Muscle layer of colon (tissue), 2 donors: ENCODE measurements around the gene LRRC2.
"Not testable (repeated sequence)": the region's sequence is repeated elsewhere in the genome, so short reads cannot be mapped to it uniquely, and the experiment has no call there.

Experiments used
- H3K27ac ChIP-seq: one replicate; pipeline ENCODE4 v1.7.0; 2013; ENCODE audit warnings: low read depth, mild to moderate bottlenecking, low read length, moderate library complexity
- H3K27me3 ChIP-seq, 2 donors: one replicate each; pipeline ENCODE4 v1.7.0; 2013; ENCODE audit warnings: low read length in 2 of 2, mild to moderate bottlenecking in 2 of 2; ENCODE audit not compliant: insufficient read depth in 2 of 2, control insufficient read depth in 1 of 2
- H3K36me3 ChIP-seq: one replicate; pipeline ENCODE4 v1.7.0; 2013; ENCODE audit warnings: mild to moderate bottlenecking, low read length; ENCODE audit not compliant: insufficient read depth
- H3K4me1 ChIP-seq: one replicate; pipeline ENCODE4 v1.7.0; 2013; ENCODE audit warnings: mild to moderate bottlenecking, low read length; ENCODE audit not compliant: insufficient read depth
- H3K4me3 ChIP-seq, 2 donors: one replicate each; pipeline ENCODE4 v1.7.0; 2013; ENCODE audit warnings: low read length in 2 of 2, low read depth in 1 of 2, mild to moderate bottlenecking in 1 of 2, moderate library complexity in 1 of 2
- H3K9ac ChIP-seq: one replicate; pipeline ENCODE4 v1.7.0; 2013; ENCODE audit warnings: low read length
- H3K9me3 ChIP-seq: one replicate; pipeline ENCODE4 v1.7.0; 2013; ENCODE audit warnings: mild to moderate bottlenecking, low read length
- donor health status: abdominal sarcoma.
- donor health status: Adenocarcinoma of cecum.

Gene LRRC2

DNA sequence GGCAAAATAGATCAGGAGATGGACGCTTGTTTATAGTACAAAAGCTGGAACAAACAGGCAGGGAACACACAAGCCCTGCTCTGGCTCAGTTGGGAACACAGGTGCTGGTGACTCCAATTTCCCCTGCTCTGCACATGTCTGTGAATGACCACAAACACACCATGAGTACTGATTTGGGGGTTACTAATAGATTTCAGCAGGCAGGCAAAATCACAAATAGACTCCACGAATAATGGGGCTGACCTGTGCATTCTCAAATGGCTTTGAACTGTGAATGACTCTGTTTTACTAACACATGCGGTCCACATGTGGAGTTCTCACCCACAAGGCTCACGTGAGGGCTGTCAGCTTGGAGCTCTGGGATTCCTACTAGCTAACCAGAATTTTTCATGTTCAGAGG lies 64.4 kb downstream of the LRRC2 start:
- H3K4me3 ChIP-seq: no peak overlapping the region
- H3K4me1 ChIP-seq: no peaks in the 10 kb centered on the region
- no peaks in the 10 kb centered on the region for H3K9me3 ChIP-seq
- no peaks in the 10 kb centered on the region for H3K36me3 ChIP-seq
- no peak overlapping the region for H3K27ac ChIP-seq
- no peaks in the 10 kb centered on the region for H3K27me3 ChIP-seq
- H3K9ac ChIP-seq: no peak overlapping the region

DNA sequence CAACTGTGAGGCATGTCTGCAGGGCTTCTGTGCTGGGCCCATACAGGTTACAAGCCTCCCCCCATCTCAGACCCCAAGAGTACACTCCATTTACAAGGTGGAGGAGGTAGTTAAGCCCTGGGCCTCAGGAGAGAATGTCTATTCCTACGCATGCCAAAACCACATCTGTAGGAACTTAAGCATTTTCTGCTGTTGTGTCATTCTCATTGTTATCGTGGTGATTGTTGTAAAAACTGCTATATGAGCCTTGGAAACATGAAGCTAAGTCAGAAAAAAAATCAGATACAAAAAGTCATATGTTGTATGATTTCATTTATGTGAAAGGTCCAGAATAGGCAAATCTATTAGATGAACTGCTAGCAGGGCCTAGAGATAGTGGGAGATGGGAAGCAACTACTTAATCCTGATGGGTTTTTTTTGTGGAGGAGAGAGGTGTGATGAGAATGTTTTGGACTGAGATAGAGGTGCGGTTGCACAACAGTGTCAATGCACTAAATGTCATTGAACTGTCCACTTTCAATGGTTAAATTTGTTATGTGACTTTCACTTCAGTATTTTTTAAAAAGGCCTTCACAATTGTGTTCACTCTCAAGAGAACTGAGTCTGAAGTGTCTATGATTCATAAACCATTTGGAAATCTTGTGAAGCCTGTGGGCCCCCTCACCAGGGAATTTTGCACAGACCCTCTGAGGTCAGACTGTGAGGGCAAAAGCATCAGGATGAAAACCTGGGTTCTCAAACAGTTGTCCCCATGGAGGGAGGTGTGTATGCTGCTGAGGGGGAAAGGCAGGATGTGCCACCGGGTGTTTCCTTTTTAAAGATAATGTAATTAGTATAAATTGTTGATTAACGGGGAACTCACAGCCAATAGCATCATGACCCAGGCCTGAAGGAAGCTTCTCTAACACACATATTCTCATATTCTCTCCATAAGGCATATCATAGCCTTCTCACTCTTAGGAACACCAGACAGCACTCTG lies 65.2 kb downstream of the LRRC2 start:
- no peaks in the 10 kb centered on the region for H3K27me3 ChIP-seq
- no peak overlapping the region for H3K9ac ChIP-seq
- no peak overlapping the region for H3K4me3 ChIP-seq
- no peaks in the 10 kb centered on the region for H3K36me3 ChIP-seq
- H3K9me3 ChIP-seq: no peaks in the 10 kb centered on the region
- no peak overlapping the region for H3K27ac ChIP-seq
- peaks cover 7% of the 10 kb centered on the region for H3K4me1 ChIP-seq

DNA sequence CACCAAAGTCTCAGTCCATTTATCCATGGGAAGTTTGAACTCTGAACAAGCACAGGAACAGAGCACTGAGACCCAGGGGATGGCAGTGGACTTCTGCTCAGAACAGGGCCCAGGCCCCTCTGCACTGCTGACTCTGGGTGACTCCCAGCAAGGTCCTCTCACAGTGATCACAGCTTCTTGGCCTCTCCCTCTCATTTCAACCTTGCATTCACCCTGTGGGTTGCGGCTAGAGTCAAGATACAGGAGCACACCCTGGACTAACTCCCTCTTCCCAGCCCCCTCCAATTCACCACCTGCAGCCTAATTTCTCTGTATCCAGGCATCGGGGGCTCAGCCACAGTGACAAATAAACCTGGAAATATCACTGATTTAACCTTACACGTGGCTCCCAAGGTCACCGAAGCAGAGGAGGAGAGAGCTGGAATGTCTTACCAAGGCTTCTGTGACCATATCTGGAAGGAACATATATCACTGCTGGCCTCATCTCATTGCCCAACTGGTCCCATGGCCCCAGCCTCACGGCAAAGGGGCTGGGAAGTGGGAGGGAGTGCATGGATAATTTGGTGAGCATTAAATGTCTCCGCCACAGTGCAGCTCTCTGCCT lies 67.1 kb downstream of the LRRC2 start:
- no peak overlapping the region for H3K27ac ChIP-seq

DNA sequence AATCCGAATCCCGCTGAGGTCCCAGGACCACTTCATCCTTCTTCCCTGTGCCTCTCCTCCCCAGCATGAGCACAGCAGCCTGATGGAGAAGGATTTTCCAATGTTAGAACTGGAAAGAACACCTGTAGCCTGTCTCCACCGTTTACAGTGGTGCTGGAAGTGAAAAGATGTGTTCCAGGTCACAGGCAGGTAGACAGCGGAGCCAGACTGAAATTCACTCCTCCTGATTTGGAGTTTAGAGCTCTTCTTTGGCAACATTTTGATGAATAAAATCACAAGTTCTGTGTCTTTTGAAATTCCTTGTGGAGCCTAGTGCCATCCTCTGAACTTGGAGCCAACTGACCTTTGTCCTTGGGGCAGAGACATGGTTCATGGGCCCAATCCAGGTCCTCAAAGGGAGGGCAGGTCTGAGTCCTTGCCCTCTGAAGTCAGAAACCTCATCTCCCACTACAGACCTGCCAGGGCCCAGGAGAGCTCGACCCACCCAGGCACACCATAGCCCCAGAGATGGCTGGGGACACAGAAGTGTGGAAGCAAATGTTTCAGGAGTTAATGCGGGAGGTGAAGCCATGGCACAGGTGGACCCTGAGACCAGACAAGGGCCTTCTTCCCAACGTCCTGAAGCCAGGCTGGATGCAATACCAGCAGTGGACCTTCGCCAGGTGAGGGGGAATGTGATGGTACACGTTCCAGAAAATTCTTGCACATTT lies 68.4 kb downstream of the LRRC2 start, which contains the start of gene RTP3:
TSS of gene RTP3 (plus strand) at position 421 of the 710 bp plus-strand sequence. CDS start at position 508, 87 bp downstream.
- Histone ChIP-seq H3K9ac (no peak within 1 kb of the TSS), H3K36me3 (no peaks in the 10 kb centered on the region)

More for the DNA sequence above, 67.1 kb downstream of the LRRC2 start:
- Histone ChIP-seq H3K9ac (no peak overlapping the region), H3K9me3 (no peaks in the 10 kb centered on the region), H3K36me3 (no peaks in the 10 kb centered on the region), H3K27me3 (no peaks in the 10 kb centered on the region), H3K4me1 (peaks cover 10% of the 10 kb centered on the region), H3K4me3 (no peak overlapping the region)

DNA sequence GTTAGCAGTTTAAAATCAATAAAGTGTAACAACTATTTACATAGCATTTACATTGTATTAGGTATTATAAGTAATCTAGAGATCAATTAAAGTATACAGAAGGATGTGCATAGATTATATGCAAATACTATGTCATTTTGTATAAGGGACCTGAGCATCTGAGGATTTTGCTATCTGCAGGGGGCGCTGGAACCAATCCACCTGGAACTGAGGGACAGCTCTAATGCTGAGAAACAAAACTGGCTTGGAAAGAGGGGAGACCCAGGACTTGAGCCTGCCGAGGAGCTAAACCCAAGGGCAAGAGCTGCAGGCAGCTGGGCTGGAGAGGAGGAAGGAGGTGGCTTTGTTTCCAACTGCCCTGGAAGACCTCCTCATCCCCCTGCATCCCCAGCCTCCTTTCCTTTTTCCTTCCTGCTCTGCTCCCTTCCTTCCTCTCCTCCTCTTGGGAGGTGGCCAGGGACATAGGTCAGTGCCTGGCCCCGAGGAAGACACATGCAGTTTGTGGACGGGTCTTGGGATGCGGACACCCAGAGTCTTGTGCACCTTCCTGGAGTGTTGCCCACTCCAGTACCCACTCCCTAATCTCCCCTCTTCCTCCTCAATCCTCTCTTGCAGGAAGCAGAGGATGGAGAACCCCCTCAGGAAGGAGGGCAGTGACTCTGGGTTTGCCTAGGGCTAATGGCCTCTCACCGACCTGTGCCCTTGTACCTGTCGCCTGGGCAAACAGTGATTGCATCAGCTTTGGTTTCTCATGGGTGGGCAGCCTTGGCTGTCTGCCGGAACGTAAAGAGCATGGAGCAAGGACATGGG lies 69.2 kb downstream of the LRRC2 start:
- H3K27me3 ChIP-seq: no peaks in the 10 kb centered on the region
- no peaks in the 10 kb centered on the region for H3K9me3 ChIP-seq
- H3K4me3 ChIP-seq: no peak overlapping the region
- no peak overlapping the region for H3K27ac ChIP-seq
- H3K36me3 ChIP-seq: no peaks in the 10 kb centered on the region
- H3K4me1 ChIP-seq: peaks cover 10% of the 10 kb centered on the region
- no peak overlapping the region for H3K9ac ChIP-seq

More for the DNA sequence above, 68.4 kb downstream of the LRRC2 start, which contains the start of gene RTP3:
- Histone ChIP-seq H3K4me1 (peaks cover 10% of the 10 kb centered on the region), H3K27me3 (no peaks in the 10 kb centered on the region), H3K27ac (no peak within 1 kb of the TSS), H3K4me3 (no peak within 1 kb of the TSS), H3K9me3 (no peaks in the 10 kb centered on the region)

DNA sequence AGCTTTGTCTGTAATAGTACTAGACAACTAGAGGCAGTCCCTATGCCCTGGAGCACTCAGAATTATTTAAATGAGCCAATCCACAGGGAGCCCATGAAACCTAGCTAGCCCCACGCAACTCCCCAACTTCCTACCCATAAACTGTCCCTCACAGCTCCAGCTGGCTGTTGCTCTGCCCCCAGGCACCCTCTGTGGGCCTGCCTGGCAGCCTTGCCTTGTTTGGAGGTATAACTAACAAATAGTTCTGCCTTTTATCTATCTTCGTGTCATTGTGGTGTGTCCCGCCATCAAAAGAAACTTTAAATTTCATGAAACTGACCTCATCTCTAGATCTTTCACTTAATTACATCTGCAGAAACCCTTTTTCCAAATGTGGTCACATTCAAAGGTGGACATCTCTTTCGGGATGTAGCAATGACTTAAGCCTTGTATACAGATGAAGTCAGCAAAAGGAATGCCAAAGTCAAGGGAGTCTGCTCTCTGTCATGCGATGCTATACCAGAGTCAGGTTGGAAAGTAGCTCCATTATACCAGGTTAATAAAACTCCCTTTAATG lies 70.1 kb downstream of the LRRC2 start:
- Histone ChIP-seq H3K9me3 (no peaks in the 10 kb centered on the region), H3K9ac (no peak overlapping the region), H3K27me3 (no peaks in the 10 kb centered on the region), H3K36me3 (no peaks in the 10 kb centered on the region), H3K4me3 (no peak overlapping the region), H3K4me1 (peaks cover 10% of the 10 kb centered on the region), H3K27ac (no peak overlapping the region)

DNA sequence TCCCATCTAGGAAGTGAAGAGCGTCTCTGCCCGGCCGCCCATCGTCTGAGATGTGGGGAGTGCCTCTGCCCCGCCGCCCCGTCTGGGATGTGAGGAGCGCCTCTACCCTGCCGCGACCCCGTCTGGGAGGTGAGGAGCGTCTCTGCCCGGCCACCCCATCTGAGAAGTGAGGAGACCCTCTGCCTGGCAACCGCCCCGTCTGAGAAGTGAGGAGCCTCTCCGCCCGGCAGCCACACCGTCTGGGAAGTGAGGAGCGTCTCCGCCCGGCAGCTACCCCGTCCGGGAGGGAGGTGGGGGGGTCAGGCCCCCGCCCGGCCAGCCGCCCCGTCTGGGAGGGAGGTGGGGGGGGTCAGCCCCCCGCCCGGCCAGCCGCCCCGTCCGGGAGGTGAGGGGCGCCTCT lies 71.6 kb downstream of the LRRC2 start:
- not testable (repeated sequence) for H3K36me3 ChIP-seq, H3K4me1 ChIP-seq, H3K27me3 ChIP-seq, H3K4me3 ChIP-seq, H3K27ac ChIP-seq, H3K9me3 ChIP-seq, H3K9ac ChIP-seq

DNA sequence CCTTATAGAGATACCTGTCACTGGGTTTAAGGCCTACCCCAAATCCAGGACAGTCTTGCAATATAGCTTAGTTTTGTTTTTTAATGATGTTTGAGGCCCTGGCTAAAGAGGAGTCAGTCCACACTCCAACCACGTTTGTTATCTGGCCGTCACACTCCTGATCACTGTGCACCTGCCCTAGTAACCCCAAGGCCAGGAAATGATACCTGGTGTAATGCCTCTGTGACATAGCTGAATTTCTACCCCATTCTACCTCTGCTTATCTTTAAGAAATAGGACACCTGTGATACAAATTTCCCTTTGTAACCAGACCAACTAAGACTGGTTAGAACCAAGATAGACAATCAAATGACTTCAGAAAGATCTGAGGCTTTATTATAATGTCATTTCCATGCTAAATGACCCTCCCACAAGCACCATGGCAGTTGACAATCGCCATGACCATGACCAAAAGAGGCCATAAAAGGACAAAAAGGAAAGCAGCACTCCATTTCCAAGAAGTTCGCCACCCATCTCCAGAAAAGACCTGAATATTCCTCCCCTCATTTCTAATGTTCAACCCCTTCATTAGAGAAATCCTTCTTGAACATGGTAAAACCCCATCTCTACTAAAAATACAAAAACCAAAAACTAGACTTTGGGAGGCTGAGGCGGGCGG lies 73.1 kb downstream of the LRRC2 start:
- Histone ChIP-seq H3K27ac (no peak overlapping the region), H3K4me1 (peaks cover 10% of the 10 kb centered on the region), H3K27me3 (no peaks in the 10 kb centered on the region), H3K4me3 (no peak overlapping the region), H3K9me3 (no peaks in the 10 kb centered on the region), H3K36me3 (no peaks in the 10 kb centered on the region), H3K9ac (no peak overlapping the region)

DNA sequence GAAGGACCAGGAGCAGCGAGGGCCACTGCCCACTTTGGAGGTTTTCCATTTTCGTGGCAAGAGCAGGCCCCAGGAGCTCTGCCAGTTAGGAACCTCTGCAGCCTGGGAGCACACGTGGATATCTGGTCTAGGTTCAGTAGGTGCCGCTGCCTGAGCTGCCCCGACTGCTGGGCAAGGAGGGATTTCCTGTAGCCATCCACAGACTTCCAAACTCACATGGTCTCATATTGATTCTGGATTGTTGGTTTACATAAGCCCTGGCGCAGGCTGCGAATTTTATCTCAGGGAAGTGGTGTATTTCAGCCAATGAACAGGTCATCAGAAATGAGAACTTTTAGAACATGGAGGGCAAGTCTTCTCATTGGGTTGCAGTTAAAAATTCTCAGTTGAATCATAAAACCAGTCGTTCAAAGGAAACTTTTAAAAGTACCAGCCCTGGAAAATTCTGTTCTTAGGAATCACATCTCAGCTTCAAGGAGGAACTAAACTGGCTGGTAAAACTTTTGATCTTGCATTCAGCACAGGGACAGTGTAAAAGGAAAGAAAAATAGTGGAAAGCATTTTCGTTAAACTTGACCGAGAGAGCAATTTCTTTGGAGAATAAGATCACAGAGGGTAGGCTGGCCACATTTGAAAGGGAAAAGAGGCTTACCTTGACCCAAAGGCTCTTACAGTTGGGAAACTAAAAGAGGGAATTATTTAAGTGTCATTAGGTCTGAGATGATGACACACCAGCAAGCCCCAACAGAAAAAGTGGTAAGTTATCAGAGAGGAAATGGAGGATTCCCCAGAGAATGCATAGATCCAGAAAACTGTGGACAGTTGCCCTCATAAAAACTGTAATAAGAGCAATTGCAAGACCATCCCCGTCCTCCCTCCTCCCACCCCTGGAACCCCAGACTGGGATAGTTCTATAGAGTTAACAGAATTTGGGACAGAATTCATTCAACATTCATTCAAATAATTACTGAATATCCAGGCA lies 74.7 kb downstream of the LRRC2 start:
- Histone ChIP-seq H3K4me3 (no peak overlapping the region), H3K27me3 (no peaks in the 10 kb centered on the region), H3K9me3 (no peaks in the 10 kb centered on the region), H3K27ac (no peak overlapping the region), H3K4me1 (peaks cover 7% of the 10 kb centered on the region), H3K9ac (no peak overlapping the region), H3K36me3 (no peaks in the 10 kb centered on the region)
